ENCODE data around the gene DCPS.
"Not testable (repeated sequence)": the region's sequence is repeated elsewhere in the genome, so short reads cannot be mapped to it uniquely, and the experiment has no call there.

The DCPS gene

DNA sequence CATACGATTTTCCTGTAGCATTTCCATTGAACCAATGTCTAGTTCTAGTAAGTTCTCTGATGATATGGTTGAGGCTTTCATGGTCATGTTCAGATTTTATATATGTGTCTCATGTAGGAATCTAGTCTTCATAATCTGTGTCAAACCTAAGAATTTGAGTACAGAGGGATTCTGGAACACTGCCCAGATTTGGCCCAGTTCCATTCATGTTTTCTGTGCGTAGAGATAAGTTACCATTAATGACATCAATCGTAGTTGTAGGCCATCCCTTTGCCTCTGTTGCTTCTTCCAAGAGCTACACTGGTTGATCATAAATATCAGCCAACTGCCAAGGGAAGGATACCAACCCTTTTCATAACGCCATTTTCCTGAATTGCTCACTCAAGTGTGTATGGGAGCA, 74.9 kb downstream of the DCPS start:
- peak; percentile 89 for DNase-seq (ENCODE audit: low read depth)
- TF ChIP-seq CTCF (conservative IDR thresholded peaks at IDR 0.05; ENCODE audit: low read depth, low read length) = no peak
- H3K4me3 ChIP-seq (ENCODE audit: low read depth, low read length) = no peak overlapping the region

GRCh38 chr11:126380909-126381308, 77.0 kb downstream of the DCPS start:
- TF ChIP-seq CTCF (conservative IDR thresholded peaks at IDR 0.05; ENCODE audit: low read depth, low read length) = no peak
- no peak for DNase-seq (ENCODE audit: low read depth)
- no peak overlapping the region for H3K4me3 ChIP-seq (ENCODE audit: low read depth, low read length)

DNA sequence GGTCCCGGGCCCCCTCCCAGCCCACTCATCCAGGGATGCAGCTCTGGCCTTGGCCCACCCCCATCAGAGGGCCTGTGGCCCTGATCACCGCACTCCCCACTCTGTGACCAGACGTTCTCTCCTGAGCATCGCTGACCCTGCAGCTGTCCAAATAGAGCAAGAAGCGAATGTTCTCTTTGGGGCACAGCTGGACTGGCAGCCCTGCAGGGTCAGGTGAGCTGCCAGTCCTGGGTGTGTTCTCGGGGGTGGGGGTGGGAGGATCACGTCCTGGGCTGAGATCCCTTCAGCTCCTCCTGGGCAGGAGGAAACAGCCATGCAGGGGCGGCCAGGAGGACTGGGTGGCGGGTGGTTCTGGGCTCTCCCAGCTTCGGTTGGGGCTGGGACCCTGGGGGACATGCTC, 78.1 kb downstream of the DCPS start:
- H3K4me3 ChIP-seq (ENCODE audit: low read depth, low read length); DNase-seq (ENCODE audit: low read depth): not testable (repeated sequence)

GRCh38 chr11:126382641-126383040, 78.8 kb downstream of the DCPS start:
- not testable (repeated sequence) for H3K4me3 ChIP-seq (ENCODE audit: low read depth, low read length); DNase-seq (ENCODE audit: low read depth)

DNA sequence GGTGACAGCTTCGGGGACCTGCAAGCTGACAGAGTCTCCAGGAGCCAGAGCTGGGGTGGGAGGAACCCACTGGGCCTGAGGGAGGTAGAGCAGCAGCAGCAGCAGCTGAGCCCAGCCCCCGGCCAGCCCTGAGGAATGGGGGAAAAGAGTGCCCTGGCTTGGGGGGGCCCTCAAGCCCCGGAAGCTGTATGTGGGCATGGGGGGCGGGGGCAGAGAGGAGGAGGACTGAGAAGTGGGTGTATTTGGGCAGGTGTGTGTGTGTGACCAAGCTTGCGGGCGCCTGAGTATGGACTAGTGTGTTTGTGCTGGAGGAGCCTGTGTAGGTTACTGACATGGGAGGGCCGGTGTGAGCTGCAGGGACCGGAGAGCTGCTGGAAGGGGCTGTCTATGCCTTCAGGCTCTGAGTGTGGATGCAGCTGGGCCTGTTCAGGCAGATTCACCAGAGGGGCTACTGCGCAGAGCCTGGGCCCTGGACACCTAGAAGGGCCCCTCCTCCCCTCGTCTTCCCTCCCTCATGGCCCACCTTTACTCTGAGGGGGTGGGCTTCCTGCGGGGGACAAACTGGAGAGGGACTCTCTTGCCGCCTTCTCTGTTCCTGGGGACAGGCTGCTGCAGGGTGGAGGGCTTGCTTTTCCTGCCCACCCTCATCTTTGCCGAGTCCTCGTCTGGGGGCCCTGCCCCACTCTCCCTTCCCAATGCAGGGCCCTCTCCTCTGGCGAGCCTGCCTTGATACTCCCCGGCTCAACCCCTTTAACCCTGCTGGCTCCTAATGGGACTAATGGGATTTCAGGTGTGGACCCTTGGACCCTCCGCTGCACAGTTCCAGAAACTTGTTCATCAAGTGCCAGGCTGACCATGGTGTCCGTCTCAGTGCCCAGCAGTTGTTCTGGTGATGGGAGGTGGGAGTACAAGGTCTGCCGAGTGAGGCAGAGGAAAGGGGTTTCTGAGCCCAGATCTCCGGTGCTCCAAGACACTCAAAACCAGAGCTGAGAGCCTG, 79.8 kb downstream of the DCPS start:
- TF ChIP-seq CTCF (conservative IDR thresholded peaks at IDR 0.05; ENCODE audit: low read depth, low read length) = no peak
- no peak for DNase-seq (ENCODE audit: low read depth)
- no peak overlapping the region for H3K4me3 ChIP-seq (ENCODE audit: low read depth, low read length)

GRCh38 chr11:126384449-126385070, 80.7 kb downstream of the DCPS start:
- TF ChIP-seq CTCF (conservative IDR thresholded peaks at IDR 0.05; ENCODE audit: low read depth, low read length) = no peak
- DNase-seq (ENCODE audit: low read depth) = no peak
- H3K4me3 ChIP-seq (ENCODE audit: low read depth, low read length) = no peak overlapping the region

GRCh38 chr11:126385991-126386728, 82.3 kb downstream of the DCPS start:
- H3K4me3 ChIP-seq (ENCODE audit: low read depth, low read length) = no peak overlapping the region
- no peak for TF ChIP-seq CTCF (conservative IDR thresholded peaks at IDR 0.05; ENCODE audit: low read depth, low read length)
- no peak for DNase-seq (ENCODE audit: low read depth)

- H3K4me3 ChIP-seq (ENCODE audit: low read depth, low read length); DNase-seq (ENCODE audit: low read depth): not testable (repeated sequence)
Observed at GRCh38 chr11:126386729-126387071, 82.8 kb downstream of the DCPS start.
